ENCODE results near the gene URI1.
A peak's percentile ranks its signal among the peaks of the same experiment; 100 is the strongest.

DNA sequence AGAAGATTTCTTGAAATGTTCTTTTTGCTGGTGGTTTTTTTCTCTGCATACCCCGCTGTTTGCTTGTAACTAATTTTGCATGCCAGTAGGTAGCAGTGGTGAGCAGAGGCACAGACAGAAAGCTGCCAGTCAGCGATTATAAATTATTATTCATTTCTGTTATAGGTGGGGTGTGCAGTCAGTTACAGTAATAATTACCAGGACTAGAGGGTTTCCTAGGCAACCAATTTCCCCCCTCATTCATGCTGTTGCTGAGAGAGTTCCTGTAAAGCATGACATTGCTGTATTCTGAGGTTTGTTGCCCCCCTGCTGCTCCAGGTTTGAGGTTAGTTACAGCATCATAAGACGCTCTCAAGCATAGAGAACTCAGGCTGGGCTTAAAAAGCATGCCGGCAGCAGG, 104.5 kb downstream of the URI1 start:
- TF ChIP-seq, protein P1, sequence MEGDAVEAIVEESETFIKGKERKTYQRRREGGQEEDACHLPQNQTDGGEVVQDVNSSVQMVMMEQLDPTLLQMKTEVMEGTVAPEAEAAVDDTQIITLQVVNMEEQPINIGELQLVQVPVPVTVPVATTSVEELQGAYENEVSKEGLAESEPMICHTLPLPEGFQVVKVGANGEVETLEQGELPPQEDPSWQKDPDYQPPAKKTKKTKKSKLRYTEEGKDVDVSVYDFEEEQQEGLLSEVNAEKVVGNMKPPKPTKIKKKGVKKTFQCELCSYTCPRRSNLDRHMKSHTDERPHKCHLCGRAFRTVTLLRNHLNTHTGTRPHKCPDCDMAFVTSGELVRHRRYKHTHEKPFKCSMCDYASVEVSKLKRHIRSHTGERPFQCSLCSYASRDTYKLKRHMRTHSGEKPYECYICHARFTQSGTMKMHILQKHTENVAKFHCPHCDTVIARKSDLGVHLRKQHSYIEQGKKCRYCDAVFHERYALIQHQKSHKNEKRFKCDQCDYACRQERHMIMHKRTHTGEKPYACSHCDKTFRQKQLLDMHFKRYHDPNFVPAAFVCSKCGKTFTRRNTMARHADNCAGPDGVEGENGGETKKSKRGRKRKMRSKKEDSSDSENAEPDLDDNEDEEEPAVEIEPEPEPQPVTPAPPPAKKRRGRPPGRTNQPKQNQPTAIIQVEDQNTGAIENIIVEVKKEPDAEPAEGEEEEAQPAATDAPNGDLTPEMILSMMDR (IDR thresholded peaks at IDR 0.05) = peak in 1 of 5 experiments; percentile 25
- no peak for TF ChIP-seq POLR2A (IDR thresholded peaks at IDR 0.05)
